Measurements from ENCODE around the gene PLEKHM2.

DNA sequence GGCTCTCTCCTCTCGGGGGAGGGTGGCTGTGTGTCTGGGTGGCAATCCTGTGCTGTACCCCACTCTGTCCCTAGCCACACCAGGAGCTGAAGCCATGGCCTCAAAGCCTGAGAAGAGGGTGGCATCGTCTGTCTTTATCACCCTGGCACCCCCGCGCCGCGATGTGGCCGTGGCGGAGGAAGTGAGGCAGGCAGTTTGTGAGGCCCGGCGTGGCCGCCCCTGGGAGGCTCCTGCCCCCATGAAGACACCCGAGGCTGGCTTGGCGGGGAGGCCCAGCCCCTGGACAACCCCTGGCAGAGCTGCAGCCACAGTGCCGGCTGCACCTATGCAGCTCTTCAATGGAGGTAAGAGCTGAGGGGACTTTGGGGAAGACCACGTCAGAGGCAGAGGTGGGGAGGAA lies 80.8 kb downstream of the PLEKHM2 start:
- TF ChIP-seq POLR2A (IDR thresholded peaks at IDR 0.05; ENCODE audit: low read depth, low read length) = no peak
- TF ChIP-seq, protein P1, sequence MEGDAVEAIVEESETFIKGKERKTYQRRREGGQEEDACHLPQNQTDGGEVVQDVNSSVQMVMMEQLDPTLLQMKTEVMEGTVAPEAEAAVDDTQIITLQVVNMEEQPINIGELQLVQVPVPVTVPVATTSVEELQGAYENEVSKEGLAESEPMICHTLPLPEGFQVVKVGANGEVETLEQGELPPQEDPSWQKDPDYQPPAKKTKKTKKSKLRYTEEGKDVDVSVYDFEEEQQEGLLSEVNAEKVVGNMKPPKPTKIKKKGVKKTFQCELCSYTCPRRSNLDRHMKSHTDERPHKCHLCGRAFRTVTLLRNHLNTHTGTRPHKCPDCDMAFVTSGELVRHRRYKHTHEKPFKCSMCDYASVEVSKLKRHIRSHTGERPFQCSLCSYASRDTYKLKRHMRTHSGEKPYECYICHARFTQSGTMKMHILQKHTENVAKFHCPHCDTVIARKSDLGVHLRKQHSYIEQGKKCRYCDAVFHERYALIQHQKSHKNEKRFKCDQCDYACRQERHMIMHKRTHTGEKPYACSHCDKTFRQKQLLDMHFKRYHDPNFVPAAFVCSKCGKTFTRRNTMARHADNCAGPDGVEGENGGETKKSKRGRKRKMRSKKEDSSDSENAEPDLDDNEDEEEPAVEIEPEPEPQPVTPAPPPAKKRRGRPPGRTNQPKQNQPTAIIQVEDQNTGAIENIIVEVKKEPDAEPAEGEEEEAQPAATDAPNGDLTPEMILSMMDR (conservative IDR thresholded peaks at IDR 0.05; ENCODE audit: low read depth, low read length) = no peak

All from IMR-90 (cell line).